Tibial artery (tissue), 4 donors: ENCODE results near the gene DAPK2.

Experiments
- DNase-seq, 2 donors: peaks; one replicate each; pipeline ENCODE4 v3.0.0-alpha.2; 2019
- H3K27ac ChIP-seq, 2 donors: fragments of 200-600 bp; sonication (generic) in 1 of 2; 1 replicate in 1 of 2; 2 replicates in 1 of 2; pipeline ENCODE4 v1.5.1; 2018 to 2019; ENCODE audit warnings: mild to moderate bottlenecking in 1 of 2
- H3K27me3 ChIP-seq, 2 donors: fragments of 200-600 bp; sonication (generic) in 1 of 2; one replicate each; pipeline versions ENCODE4 v1.5.1 to v1.6.0; 2016 to 2019
- H3K36me3 ChIP-seq, 3 donors: fragments of 200-600 bp; sonication (generic) in 2 of 3; one replicate each; pipeline ENCODE4 v1.5.1; 2016 to 2019; ENCODE audit warnings: mild to moderate bottlenecking in 2 of 3
- H3K4me1 ChIP-seq, 4 donors: fragments of 200-600 bp; sonication (generic) in 2 of 4; 1 replicate in 3 of 4; 2 replicates in 1 of 4; pipeline ENCODE4 v1.5.1; 2016 to 2019
- H3K4me3 ChIP-seq, 2 donors: fragments of 200-600 bp; sonication (generic) in 1 of 2; 1 replicate in 1 of 2; 2 replicates in 1 of 2; pipeline ENCODE4 v1.5.1; 2018 to 2019; ENCODE audit warnings: mild to moderate bottlenecking in 2 of 2
- H3K9me3 ChIP-seq, 3 donors: fragments of 200-600 bp; sonication (generic) in 1 of 3; one replicate each; pipeline ENCODE4 v1.5.1; 2016 to 2019
- intact Hi-C: fragments of 100-400 bp; cut with DNase I; formaldehyde crosslinking; loops from one replicate; pipeline ENCODE4 v1.15.0; 2023; ENCODE audit warnings: low total_unique reads
- TF ChIP-seq, protein P1 (sequence below), 2 experiments: fragments of 200-600 bp in 1 of 2; fragments of 450-650 bp in 1 of 2; IDR thresholded peaks; one replicate each; pipeline ENCODE4 v1.5.1; 2017 to 2019; ENCODE audit warnings: antibody characterized with exemption in 2 of 2, mild to moderate bottlenecking in 1 of 2, moderate library complexity in 1 of 2

Gene DAPK2

DNA sequence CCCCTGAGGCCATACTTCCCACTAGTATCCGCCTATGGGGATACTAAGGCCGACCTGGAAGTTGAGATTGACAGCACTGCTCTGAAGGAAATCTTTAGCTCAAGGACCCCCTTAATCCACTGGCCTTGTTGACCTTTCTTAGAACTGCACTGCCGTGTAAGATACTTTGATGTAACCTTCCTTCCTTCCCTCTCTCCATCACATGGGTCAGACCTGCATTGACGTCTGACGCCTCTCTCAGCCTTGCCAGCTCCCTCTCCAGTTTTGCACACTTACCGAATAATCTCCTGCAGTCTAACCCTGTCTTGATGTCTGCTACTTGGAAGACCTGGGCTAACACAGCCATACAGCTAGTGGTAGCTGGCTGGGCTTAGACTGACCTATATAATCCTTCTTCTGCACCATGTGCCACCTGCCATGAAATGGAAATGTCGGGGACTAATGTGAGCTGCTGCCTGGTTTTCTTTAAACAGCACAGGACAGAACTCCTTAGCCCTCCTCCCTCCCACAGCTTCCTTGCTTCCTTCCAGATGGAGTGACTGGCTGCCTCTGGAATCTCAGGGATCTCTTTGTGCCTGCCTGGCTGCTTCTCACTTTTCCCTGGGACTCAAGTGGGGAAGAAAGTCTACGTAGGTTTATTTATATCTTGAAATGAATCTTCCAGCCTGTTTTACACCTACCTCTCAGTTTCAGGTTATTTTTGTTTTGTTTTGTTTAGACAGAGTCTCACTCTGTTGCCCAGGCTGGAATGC lies 173.3 kb downstream of the DAPK2 start:
- no peak overlapping the region for H3K4me3 ChIP-seq
- intact Hi-C loops: no loop called here
- H3K9me3 ChIP-seq: no peaks in the 10 kb centered on the region
- no peak overlapping the region for H3K27ac ChIP-seq
- no peaks in the 10 kb centered on the region for H3K4me1 ChIP-seq
- TF ChIP-seq, protein P1, sequence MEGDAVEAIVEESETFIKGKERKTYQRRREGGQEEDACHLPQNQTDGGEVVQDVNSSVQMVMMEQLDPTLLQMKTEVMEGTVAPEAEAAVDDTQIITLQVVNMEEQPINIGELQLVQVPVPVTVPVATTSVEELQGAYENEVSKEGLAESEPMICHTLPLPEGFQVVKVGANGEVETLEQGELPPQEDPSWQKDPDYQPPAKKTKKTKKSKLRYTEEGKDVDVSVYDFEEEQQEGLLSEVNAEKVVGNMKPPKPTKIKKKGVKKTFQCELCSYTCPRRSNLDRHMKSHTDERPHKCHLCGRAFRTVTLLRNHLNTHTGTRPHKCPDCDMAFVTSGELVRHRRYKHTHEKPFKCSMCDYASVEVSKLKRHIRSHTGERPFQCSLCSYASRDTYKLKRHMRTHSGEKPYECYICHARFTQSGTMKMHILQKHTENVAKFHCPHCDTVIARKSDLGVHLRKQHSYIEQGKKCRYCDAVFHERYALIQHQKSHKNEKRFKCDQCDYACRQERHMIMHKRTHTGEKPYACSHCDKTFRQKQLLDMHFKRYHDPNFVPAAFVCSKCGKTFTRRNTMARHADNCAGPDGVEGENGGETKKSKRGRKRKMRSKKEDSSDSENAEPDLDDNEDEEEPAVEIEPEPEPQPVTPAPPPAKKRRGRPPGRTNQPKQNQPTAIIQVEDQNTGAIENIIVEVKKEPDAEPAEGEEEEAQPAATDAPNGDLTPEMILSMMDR (IDR thresholded peaks at IDR 0.05): no peak
- no peaks in the 10 kb centered on the region for H3K27me3 ChIP-seq
- no peaks in the 10 kb centered on the region for H3K36me3 ChIP-seq
- no peak for DNase-seq

GRCh38 chr15:63870487-63871209 lies 175.6 kb downstream of the DAPK2 start:
- Histone ChIP-seq H3K27ac (no peak overlapping the region), H3K9me3 (no peaks in the 10 kb centered on the region), H3K27me3 (no peaks in the 10 kb centered on the region), H3K4me3 (no peak overlapping the region), H3K4me1 (no peaks in the 10 kb centered on the region), H3K36me3 (no peaks in the 10 kb centered on the region)
- intact Hi-C loops: no loop called here
- DNase-seq: no peak
- TF ChIP-seq, protein P1 (IDR thresholded peaks at IDR 0.05): no peak

GRCh38 chr15:63870043-63870394 lies 176.3 kb downstream of the DAPK2 start:
- Histone ChIP-seq H3K27me3 (no peaks in the 10 kb centered on the region), H3K4me3 (no peak overlapping the region), H3K36me3 (no peaks in the 10 kb centered on the region), H3K9me3 (no peaks in the 10 kb centered on the region), H3K4me1 (no peaks in the 10 kb centered on the region), H3K27ac (no peak overlapping the region)
- no peak for DNase-seq
- TF ChIP-seq, protein P1 (IDR thresholded peaks at IDR 0.05): no peak
- intact Hi-C loops: no loop called here

DNA sequence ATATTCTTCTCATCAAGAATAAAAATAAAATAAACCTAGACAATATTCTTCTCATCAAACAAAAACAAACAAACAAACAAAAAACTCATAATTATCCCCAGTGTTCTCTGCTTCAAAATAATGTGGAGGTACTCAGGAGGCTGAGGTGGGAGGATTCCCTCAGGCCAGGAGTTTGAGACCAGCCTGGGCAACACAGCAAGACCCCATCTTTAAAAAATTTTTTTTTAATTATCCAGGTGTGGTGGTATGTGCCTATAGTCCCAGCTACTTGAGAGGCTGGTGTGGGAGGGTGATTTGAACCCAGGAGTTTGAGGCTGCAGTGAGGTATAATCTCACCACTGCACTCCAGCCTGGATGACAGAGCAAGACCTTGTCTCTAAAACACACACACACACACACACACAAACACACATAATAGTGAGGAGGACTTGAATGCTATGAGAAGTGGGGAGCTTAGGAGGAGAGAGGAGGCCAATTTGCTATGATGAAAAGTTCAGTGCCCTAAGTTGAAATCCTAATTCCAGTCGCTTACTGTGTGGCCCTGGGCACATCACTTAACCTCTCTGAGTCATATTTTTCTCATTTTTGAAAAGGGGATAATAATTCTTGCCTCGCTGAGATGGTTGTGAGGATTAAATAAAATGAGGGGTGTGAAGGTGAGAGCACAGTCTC lies 176.8 kb downstream of the DAPK2 start:
- DNase-seq: no peak
- TF ChIP-seq, protein P1 (IDR thresholded peaks at IDR 0.05): no peak
- Histone ChIP-seq H3K27ac (no peak overlapping the region), H3K36me3 (no peaks in the 10 kb centered on the region), H3K4me1 (no peaks in the 10 kb centered on the region), H3K27me3 (no peaks in the 10 kb centered on the region), H3K9me3 (no peaks in the 10 kb centered on the region), H3K4me3 (no peak overlapping the region)
- intact Hi-C loops: no loop called here

GRCh38 chr15:63864186-63864585 lies 182.1 kb downstream of the DAPK2 start:
- H3K4me3 ChIP-seq: no peak overlapping the region
- TF ChIP-seq, protein P1 (IDR thresholded peaks at IDR 0.05): no peak
- H3K27me3 ChIP-seq: no peaks in the 10 kb centered on the region
- no peak for DNase-seq
- H3K4me1 ChIP-seq: peaks cover 0 to under 1% (median 0%) of the 10 kb centered on the region in 4 donors
- intact Hi-C loops: no loop called here
- no peak overlapping the region for H3K27ac ChIP-seq
- no peaks in the 10 kb centered on the region for H3K9me3 ChIP-seq
- H3K36me3 ChIP-seq: no peaks in the 10 kb centered on the region
